ENCODE data around the gene GRIP1. TPM values are rescaled to one million over a fixed set of nuclear protein-coding genes. Genes with fewer than 3 reads are reported as not detected.

Gene GRIP1
- total RNA-seq, 1 donor from 2014 or later = 7.7 TPM

GRCh38 chr12:66418908-66419307, 260.0 kb downstream of the GRIP1 start:
- ATAC-seq (no peak), DNase-seq (no peak)
- intact Hi-C loops (cut with micrococcal nuclease) = no loop called here

DNA sequence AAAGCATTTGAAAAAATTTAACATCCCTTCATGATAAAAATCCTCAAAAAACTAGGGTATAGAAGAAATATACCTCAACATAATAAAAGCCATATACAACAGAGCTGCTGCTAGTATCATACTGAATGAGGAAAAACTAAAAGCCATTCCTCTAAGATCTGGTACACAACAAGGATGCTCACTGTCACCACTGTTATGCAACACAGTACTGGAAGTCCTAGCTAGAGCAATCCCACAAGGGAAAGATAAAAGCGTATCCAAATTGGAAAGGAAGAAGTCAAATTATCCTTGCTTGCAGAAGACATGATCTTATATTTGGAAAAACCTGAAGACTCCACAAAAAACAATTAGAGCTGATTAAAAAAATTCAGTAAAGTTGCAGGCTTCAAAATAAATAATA, 261.7 kb downstream of the GRIP1 start:
- peak; percentile 43 for ATAC-seq
- DNase-seq = no peak
- intact Hi-C loops (cut with micrococcal nuclease) = no loop called here

DNA sequence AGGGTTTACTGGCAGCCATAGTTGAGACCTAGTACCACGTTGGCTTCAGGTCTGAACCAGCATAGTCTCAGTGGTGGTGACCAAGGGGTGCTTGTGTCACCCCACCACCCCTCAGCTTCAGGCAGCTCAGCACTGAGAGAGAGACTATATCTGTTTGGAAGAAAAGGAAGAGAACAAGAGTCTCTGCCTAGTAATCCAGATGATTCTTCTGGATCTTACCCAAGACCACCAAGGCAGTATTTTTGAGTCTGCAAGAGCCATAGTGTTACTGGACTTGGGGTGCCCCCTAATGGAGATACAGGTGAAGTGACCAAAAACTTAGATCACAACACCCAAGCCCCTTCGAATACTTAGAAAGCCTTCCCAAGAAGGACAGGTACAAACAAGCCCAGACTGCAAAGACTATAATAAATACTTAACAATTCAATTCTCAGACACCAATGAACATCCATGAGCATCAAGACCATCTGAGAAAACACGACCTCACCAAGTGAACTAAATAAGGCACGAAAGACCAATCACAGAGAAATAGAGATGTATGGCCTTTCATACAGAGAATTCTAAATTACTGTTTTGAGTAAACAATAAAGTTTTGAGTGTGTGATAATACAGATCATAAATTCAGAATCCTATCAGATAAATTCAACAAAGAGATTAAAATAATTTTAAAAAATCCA, 269.5 kb downstream of the GRIP1 start:
- intact Hi-C loops (cut with micrococcal nuclease) = loop anchor here (10.0 kb wide), 1 partner anchor 135 kb away; no protein-coding TSS in a partner anchor
- no peak for DNase-seq
- peak; percentile 37 for ATAC-seq

DNA sequence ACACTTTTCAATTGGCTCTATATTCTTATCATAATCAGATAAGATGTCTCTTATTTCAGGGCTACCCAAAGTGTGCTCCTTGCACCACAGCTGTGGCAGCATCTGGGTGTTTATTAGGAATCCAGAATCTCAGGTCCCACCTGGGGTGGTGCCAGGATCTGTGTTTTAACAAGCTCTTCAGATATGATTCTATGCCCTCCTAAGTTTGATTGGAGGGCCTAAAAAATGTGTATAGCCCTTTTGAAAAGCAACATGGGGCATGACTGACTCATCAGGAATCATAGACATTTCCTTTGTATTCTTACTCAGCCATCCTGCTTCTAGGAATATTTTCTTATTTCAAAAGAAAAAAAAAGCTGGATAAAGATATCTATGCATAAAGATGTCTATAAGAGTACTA, 273.5 kb downstream of the GRIP1 start:
- DNase-seq (no peak), ATAC-seq (no peak)
- intact Hi-C loops (cut with micrococcal nuclease) = loop anchor here (10.0 kb wide), 1 partner anchor 131 kb away; no protein-coding TSS in a partner anchor

- ATAC-seq (peak; percentile 32), DNase-seq (no peak)
- intact Hi-C loops (cut with micrococcal nuclease) = loop anchor here (10.0 kb wide), 1 partner anchor 129 kb away; no protein-coding TSS in a partner anchor
Observed at GRCh38 chr12:66403746-66404145, 275.1 kb downstream of the GRIP1 start.

- no peak for DNase-seq
- intact Hi-C loops (cut with micrococcal nuclease) = loop anchor here (10.0 kb wide), 1 partner anchor 125 kb away; no protein-coding TSS in a partner anchor
- ATAC-seq = no peak
Observed at GRCh38 chr12:66399911-66400306, 279.0 kb downstream of the GRIP1 start.

DNA sequence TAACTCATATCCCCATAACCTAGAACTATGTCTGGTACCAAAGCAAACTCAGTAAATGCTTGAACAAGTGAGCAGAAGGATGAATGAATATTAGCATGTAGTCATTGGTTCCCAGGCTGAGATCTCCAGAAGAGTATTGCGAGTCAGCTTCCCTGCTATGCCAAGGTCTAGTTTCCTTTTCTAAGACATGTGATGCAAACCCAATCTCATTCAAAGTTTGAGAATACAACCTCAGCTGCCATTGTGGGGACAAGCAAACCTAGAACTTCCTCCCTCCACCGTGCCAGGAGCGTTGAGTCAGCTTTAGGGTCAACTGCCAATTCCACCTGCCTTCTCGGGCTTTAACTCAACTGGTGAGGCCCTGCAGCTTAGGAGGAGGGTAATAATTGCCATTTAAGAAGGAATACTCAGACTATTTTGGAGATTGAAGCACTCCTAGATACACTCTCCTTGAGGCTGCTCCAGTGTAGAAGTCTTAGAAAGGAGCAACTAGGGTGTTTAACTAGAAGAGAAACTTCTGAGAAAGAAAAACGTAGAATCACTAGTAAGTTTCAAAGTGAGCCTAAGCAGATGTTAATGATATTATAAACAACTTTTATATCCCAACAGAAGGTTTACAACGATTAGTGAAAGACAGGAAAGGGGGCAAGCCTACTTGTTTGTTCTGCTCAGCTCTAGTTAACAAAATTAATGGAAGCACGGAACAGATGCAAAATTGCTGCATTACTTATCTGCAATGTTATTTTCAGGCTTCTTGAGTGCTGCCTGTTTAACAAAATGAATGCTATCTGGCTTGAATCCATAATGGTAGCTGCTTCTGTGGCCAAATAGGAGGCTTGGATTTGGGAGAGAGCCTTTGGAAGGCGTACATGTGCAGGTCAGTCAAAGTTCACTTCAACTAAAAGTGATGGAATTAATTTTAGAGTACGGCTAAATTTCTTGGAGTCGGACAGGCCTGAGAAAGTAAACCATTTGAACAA, 279.7 kb downstream of the GRIP1 start:
- DNase-seq = no peak
- peak; percentile 59 for ATAC-seq
- intact Hi-C loops (cut with micrococcal nuclease) = no loop called here

DNA sequence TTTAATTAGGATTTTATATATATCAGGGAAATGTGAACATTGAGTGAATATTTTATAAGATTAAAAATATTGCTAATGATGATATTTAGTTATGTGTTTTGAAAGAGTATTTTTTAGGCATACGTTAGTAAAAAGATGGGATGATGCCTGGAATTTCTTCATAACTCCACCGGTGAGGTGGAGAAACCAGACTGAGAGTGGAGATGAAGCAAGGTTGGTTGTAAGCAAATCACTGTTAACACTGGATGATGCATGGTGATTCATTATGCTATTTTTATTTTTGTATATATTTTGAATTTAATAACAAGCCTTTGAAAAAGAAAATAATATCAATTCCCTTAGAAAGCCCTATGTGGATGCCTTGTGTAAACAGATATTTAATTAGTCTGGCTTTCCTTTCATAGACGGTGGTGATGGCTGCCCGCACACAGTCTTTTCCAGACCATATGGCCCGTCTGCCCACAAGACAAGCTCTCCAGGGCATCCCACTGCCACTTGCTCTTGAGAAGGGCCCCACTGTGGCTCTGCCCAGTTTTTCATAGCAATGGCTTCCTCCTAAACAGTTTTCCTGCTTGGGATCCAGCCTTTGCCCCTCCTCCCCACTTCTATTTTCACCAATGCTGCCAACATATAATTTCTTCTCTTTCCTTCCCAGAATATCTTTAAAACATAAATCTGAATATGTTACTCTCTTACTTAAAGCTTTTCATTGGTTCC, 281.1 kb downstream of the GRIP1 start:
- intact Hi-C loops (cut with micrococcal nuclease) = no loop called here
- DNase-seq = no peak
- ATAC-seq = no peak

- no peak for ATAC-seq
- no peak for DNase-seq
- intact Hi-C loops (cut with micrococcal nuclease) = no loop called here
Observed at GRCh38 chr12:66393890-66394289, 285.0 kb downstream of the GRIP1 start.

- DNase-seq (no peak), ATAC-seq (no peak)
- intact Hi-C loops (cut with micrococcal nuclease) = no loop called here
Observed at GRCh38 chr12:66392266-66392915, 286.5 kb downstream of the GRIP1 start.

DNA sequence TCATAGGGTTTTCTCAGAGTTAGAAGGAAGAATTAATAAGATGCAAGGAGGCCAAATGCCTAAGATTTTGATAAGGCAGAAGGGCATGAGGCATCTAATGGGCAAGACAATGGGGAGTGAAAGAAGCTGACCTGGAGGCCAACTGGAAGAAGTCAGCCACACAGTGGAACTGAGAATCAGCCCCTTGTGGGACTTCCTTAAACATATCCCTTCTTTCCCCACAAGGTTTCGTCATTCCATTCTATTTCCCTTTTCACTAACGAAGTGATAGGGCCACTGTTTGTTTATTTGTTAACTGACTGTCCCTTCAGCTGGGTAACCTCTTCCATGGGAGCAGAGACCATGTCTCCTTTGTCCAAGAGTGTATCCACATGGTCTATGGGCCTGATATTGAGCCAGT, 290.4 kb downstream of the GRIP1 start:
- ATAC-seq = peak; percentile 45
- DNase-seq = no peak
- intact Hi-C loops (cut with micrococcal nuclease) = no loop called here

DNA sequence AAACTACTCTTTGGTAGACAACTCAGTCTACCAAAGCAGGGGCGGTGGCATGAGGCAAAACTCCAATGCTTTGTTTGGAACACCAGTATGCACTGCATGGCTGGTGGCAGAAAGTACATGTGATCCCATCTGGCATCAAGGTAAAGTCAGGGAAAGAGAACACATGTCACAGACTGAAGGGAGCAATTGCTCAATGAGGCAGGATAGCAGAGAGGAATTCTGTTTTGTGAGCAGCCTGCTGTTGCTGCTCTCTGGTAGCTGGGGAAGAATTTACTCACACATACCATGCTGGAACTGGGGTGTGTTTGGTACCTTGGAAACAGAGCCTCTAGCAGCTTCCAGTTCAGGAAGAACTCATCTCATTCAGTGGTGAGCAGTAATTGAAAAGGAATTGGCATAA, 291.8 kb downstream of the GRIP1 start:
- no peak for DNase-seq
- no peak for ATAC-seq
- intact Hi-C loops (cut with micrococcal nuclease) = no loop called here

- DNase-seq (no peak), ATAC-seq (no peak)
- intact Hi-C loops (cut with micrococcal nuclease) = no loop called here
Observed at GRCh38 chr12:66380769-66381535, 297.9 kb downstream of the GRIP1 start.

DNA sequence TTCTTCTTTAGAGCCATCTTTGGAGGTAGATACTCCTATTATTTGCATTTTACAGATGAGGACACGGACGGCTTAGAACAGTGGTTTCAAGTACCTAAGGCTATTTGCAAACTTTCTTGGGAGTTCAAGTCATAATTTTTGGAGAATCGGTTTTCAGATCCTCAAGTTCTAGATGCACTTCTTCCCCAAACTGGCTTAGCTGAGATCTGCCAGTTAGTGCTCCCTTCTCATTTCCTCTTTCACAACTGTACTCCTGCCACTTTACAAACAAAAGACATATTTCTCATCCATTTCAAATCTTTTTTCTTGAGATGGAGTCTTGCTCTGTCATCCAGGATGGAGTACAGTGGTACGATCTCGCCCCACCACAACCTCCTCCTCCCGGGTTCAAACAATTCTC, 299.3 kb downstream of the GRIP1 start:
- DNase-seq (no peak), ATAC-seq (no peak)
- intact Hi-C loops (cut with micrococcal nuclease) = no loop called here

GRCh38 chr12:66375560-66375959, 303.3 kb downstream of the GRIP1 start:
- DNase-seq (no peak), ATAC-seq (no peak)
- intact Hi-C loops (cut with micrococcal nuclease) = no loop called here

- DNase-seq (no peak), ATAC-seq (no peak)
- intact Hi-C loops (cut with micrococcal nuclease) = no loop called here
Observed at GRCh38 chr12:66371982-66372381, 306.9 kb downstream of the GRIP1 start.

- intact Hi-C loops (cut with micrococcal nuclease) = no loop called here
- ATAC-seq = no peak
Observed at GRCh38 chr12:66367015-66367667, 311.7 kb downstream of the GRIP1 start.

More at GRCh38 chr12:66367015-66367667, 311.7 kb downstream of the GRIP1 start:
- no peak for DNase-seq

All from left ventricle myocardium superior (tissue), 1 donor.